ENCODE results near the gene PTCSC3.

DNA sequence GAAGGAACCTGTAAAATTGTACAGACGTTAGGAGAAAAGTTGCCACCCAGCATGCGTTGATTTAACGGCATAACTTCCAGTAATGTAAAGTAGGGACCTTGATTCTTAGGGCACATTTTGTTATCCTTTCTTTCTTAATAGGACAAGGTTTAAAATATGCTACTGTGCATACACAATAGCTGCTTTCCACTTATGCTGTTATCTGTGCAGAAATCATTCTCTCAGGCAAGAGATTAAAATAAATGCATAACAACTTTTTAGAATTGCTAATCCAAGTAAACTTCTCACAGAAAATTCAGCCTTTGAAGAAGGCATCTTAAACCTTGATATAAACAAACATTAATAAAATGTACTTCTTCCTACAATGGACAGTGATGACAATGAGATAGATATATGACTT, 16.0 kb upstream of the PTCSC3 start:
- TF ChIP-seq, protein P1, sequence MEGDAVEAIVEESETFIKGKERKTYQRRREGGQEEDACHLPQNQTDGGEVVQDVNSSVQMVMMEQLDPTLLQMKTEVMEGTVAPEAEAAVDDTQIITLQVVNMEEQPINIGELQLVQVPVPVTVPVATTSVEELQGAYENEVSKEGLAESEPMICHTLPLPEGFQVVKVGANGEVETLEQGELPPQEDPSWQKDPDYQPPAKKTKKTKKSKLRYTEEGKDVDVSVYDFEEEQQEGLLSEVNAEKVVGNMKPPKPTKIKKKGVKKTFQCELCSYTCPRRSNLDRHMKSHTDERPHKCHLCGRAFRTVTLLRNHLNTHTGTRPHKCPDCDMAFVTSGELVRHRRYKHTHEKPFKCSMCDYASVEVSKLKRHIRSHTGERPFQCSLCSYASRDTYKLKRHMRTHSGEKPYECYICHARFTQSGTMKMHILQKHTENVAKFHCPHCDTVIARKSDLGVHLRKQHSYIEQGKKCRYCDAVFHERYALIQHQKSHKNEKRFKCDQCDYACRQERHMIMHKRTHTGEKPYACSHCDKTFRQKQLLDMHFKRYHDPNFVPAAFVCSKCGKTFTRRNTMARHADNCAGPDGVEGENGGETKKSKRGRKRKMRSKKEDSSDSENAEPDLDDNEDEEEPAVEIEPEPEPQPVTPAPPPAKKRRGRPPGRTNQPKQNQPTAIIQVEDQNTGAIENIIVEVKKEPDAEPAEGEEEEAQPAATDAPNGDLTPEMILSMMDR (IDR thresholded peaks at IDR 0.05) = no peak
- no peak for TF ChIP-seq POLR2A (IDR thresholded peaks at IDR 0.05)

Data from breast epithelium (tissue), 3 donors.